ENCODE results near the gene BMF. TPM values are rescaled to one million over a fixed set of nuclear protein-coding genes. Genes with fewer than 3 reads are reported as not detected.
"Not testable (repeated sequence)": the region's sequence is repeated elsewhere in the genome, so short reads cannot be mapped to it uniquely, and the experiment has no call there.

BMF gene
- total and polyA plus RNA-seq, 2 donors (not counting 1 experiment from before 2014, with no cell fraction given): 2.2 to 8.6 TPM

GRCh38 chr15:40115670-40116093 is 7.0 kb upstream of the BMF start:
- Histone ChIP-seq H4K20me1 (ENCODE audit: control insufficient read depth, extremely low read depth, insufficient read depth, low read length) (no peaks in the 10 kb centered on the region), H3K27ac (ENCODE audit: insufficient read depth, low read length) (no peak overlapping the region), H3K9me3 (ENCODE audit: control insufficient read depth, insufficient read depth, low read depth, low read length) (no peaks in the 10 kb centered on the region), H3K4me2 (ENCODE audit: extremely low read depth, insufficient read depth, low read length) (no peak overlapping the region), H3K36me3 (ENCODE audit: control insufficient read depth, insufficient read depth, low read length) (no peaks in the 10 kb centered on the region), H3K27me3 (ENCODE audit: control insufficient read depth, insufficient read depth, low read length) (peaks cover 38% of the 10 kb centered on the region), H2AFZ (ENCODE audit: low read length) (no peak overlapping the region), H3K9ac (ENCODE audit: insufficient read depth, low read length) (no peak overlapping the region), H3K79me2 (ENCODE audit: control insufficient read depth, insufficient read depth, low read length) (no peaks in the 10 kb centered on the region), H3K4me3 (replicated peaks in 1 of 4; ENCODE audit: control extremely low read depth in 1 of 4, insufficient read depth in 1 of 4, low read depth in 3 of 4, low read length in 4 of 4) (no peak overlapping the region), H3K4me1 (ENCODE audit: control insufficient read depth, extremely low read depth, insufficient read depth, low read length) (no peaks in the 10 kb centered on the region)
- DNase-seq (ENCODE audit: low read depth in 2 of 2): no peak
- TF ChIP-seq CTCF (conservative IDR thresholded peaks at IDR 0.05 in 1 of 2, IDR thresholded peaks at IDR 0.05 in 1 of 2; ENCODE audit: low read depth in 1 of 2, low read length in 2 of 2) (no peak), EZH2 (IDR thresholded peaks at IDR 0.05; ENCODE audit: low read length, missing control alignments) (no peak)

GRCh38 chr15:40115106-40115505 is 6.4 kb upstream of the BMF start:
- H4K20me1 ChIP-seq (ENCODE audit: control insufficient read depth, extremely low read depth, insufficient read depth, low read length); H3K79me2 ChIP-seq (ENCODE audit: control insufficient read depth, insufficient read depth, low read length); H3K36me3 ChIP-seq (ENCODE audit: control insufficient read depth, insufficient read depth, low read length); H3K9me3 ChIP-seq (ENCODE audit: control insufficient read depth, insufficient read depth, low read depth, low read length); H3K9ac ChIP-seq (ENCODE audit: insufficient read depth, low read length); H2AFZ ChIP-seq (ENCODE audit: low read length); H3K27ac ChIP-seq (ENCODE audit: insufficient read depth, low read length); H3K4me2 ChIP-seq (ENCODE audit: extremely low read depth, insufficient read depth, low read length); H3K4me3 ChIP-seq (replicated peaks in 1 of 4; ENCODE audit: control extremely low read depth in 1 of 4, insufficient read depth in 1 of 4, low read depth in 3 of 4, low read length in 4 of 4); H3K4me1 ChIP-seq (ENCODE audit: control insufficient read depth, extremely low read depth, insufficient read depth, low read length); DNase-seq (ENCODE audit: low read depth in 2 of 2): not testable (repeated sequence)
- H3K27me3 ChIP-seq (ENCODE audit: control insufficient read depth, insufficient read depth, low read length): peaks cover 38% of the 10 kb centered on the region

GRCh38 chr15:40114218-40114617 is 5.5 kb upstream of the BMF start:
- no peaks in the 10 kb centered on the region for H4K20me1 ChIP-seq (ENCODE audit: control insufficient read depth, extremely low read depth, insufficient read depth, low read length)
- no peak overlapping the region for H3K4me3 ChIP-seq (replicated peaks in 1 of 4; ENCODE audit: control extremely low read depth in 1 of 4, insufficient read depth in 1 of 4, low read depth in 3 of 4, low read length in 4 of 4)
- no peak for TF ChIP-seq CTCF (conservative IDR thresholded peaks at IDR 0.05 in 1 of 2, IDR thresholded peaks at IDR 0.05 in 1 of 2; ENCODE audit: low read depth in 1 of 2, low read length in 2 of 2)
- TF ChIP-seq EZH2 (IDR thresholded peaks at IDR 0.05; ENCODE audit: low read length, missing control alignments): no peak
- H3K27ac ChIP-seq (ENCODE audit: insufficient read depth, low read length): no peak overlapping the region
- H3K4me1 ChIP-seq (ENCODE audit: control insufficient read depth, extremely low read depth, insufficient read depth, low read length): no peaks in the 10 kb centered on the region
- H2AFZ ChIP-seq (ENCODE audit: low read length): no peak overlapping the region
- H3K9ac ChIP-seq (ENCODE audit: insufficient read depth, low read length): no peak overlapping the region
- H3K36me3 ChIP-seq (ENCODE audit: control insufficient read depth, insufficient read depth, low read length): no peaks in the 10 kb centered on the region
- no peak for DNase-seq (ENCODE audit: low read depth in 2 of 2)
- no peak overlapping the region for H3K4me2 ChIP-seq (ENCODE audit: extremely low read depth, insufficient read depth, low read length)
- H3K79me2 ChIP-seq (ENCODE audit: control insufficient read depth, insufficient read depth, low read length): no peaks in the 10 kb centered on the region
- peaks cover 38% of the 10 kb centered on the region for H3K27me3 ChIP-seq (ENCODE audit: control insufficient read depth, insufficient read depth, low read length)
- no peaks in the 10 kb centered on the region for H3K9me3 ChIP-seq (ENCODE audit: control insufficient read depth, insufficient read depth, low read depth, low read length)

Data from fibroblast of lung (primary cell).